Measurements from ENCODE around the gene COL11A2.
A peak's percentile ranks its signal among the peaks of the same experiment; 100 is the strongest.

Gene COL11A2

DNA sequence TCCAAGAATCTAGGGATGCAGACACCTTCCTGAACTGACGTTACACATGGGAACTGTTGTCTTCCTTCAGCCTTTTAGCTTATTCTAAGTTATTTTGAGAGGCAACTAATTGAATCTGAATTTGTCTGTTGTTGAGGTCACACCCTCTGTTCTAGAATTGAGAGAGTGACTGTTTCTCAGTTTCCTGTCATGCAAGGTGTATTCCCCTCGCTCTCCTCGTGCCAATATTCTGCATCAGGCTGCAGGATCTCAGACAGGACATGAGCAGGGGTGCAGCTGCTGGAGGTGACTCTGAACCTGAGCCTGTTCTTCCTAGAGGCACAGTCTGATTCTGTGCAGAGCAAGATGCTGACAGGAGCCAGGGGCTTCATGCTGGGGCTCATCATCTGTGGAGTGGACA is 63.9 kb downstream of the COL11A2 start:
- no peaks in the 10 kb centered on the region for H3K9me3 ChIP-seq (ENCODE audit: control insufficient read depth, low read depth, low read length)

DNA sequence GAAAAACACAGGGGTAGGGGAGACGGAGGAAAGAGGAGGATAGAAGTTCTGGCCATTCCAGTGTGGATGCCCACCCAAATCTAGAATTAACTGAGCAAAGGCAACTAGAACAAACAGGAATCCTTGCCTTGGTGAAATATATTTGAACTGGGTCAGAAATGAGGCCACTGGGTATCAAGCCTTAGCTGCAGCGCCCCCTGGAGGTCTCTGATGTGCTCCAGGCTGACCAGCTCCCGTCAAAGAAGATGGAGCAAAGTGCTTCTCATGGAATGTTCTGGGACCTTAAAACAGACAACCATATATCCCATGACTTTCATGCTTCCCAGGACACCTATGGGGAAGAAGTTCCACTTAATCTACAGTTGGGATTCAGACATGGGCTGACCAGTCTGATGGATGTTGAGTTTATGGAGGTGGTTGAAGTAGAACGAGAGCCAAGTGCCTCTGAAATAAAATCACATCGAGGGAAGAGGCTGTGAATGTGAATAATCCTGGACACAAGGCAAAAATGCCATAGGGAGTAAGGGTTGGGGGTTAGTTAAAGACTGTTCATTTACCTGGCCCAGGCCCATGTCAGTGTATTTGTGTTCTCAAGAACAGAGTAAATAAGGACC is 66.1 kb downstream of the COL11A2 start:
- Histone ChIP-seq H3K4me3 (ENCODE audit: low read length) (no peak overlapping the region), H3K27me3 (ENCODE audit: control insufficient read depth, insufficient read depth, low read length) (no peaks in the 10 kb centered on the region), H3K27ac (ENCODE audit: low read length) (no peak overlapping the region), H3K4me1 (ENCODE audit: control insufficient read depth, low read depth, low read length) (peaks cover 23% of the 10 kb centered on the region), H3K9ac (ENCODE audit: low read length) (no peak overlapping the region), H3K9me3 (ENCODE audit: control insufficient read depth, low read depth, low read length) (no peaks in the 10 kb centered on the region), H3K36me3 (ENCODE audit: control insufficient read depth, low read depth, low read length) (peaks cover 20% of the 10 kb centered on the region)

More for the DNA sequence above, 63.9 kb downstream of the COL11A2 start:
- Histone ChIP-seq H3K27ac (ENCODE audit: low read length) (no peak overlapping the region), H3K4me1 (ENCODE audit: control insufficient read depth, low read depth, low read length) (peaks cover 19% of the 10 kb centered on the region), H3K36me3 (ENCODE audit: control insufficient read depth, low read depth, low read length) (peaks cover 22% of the 10 kb centered on the region), H3K4me3 (ENCODE audit: low read length) (no peak overlapping the region), H3K9ac (ENCODE audit: low read length) (no peak overlapping the region), H3K27me3 (ENCODE audit: control insufficient read depth, insufficient read depth, low read length) (no peaks in the 10 kb centered on the region)

DNA sequence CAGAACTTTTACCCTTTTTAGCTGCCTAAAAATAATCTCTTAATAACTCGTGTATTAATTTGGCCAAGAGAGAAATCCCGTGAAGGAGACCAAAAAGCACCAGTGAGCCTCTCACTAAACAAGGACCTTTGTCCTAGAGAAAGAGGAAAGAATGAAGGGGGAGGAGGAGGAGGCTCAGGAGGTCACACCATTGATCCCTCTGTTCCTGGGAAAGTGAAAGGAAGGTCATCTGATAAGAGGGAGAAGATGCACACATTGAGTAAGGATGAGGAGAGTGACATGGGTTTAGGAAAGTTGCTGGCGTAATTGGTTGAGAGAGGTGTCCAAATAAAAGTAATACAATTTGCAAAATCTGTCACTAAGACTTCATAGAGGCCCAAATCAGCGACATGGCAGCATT is 67.3 kb downstream of the COL11A2 start:
- H3K4me1 ChIP-seq (ENCODE audit: control insufficient read depth, low read depth, low read length) = peaks cover 29% of the 10 kb centered on the region
- H3K9ac ChIP-seq (ENCODE audit: low read length) = peak overlapping the region; percentile 33
- H3K4me3 ChIP-seq (ENCODE audit: low read length) = peak overlapping the region; percentile 28
- peak overlapping the region; percentile 76 for H3K27ac ChIP-seq (ENCODE audit: low read length)
- peaks cover 9% of the 10 kb centered on the region for H3K36me3 ChIP-seq (ENCODE audit: control insufficient read depth, low read depth, low read length)
- no peaks in the 10 kb centered on the region for H3K27me3 ChIP-seq (ENCODE audit: control insufficient read depth, insufficient read depth, low read length)
- no peaks in the 10 kb centered on the region for H3K9me3 ChIP-seq (ENCODE audit: control insufficient read depth, low read depth, low read length)

DNA sequence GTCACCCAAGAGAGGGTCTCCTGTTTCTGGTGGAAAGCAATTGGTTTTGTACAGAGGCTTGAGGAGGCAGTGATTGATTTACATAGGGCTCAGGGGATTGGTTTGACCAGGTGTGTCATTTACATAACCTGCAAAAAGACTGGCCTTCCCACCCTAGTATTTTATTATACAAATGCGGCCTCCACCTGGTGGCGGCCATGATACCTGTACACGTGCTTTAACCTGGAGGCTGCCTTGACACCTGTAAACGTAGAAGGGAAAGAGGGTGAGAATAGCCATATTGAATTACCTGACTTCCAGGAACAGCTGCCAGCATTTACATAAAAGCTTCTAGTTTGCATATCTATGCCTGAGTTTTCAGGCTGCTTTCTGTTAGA is 67.8 kb downstream of the COL11A2 start:
- peak overlapping the region; percentile 41 for H3K4me3 ChIP-seq (ENCODE audit: low read length)
- peaks cover 4% of the 10 kb centered on the region for H3K36me3 ChIP-seq (ENCODE audit: control insufficient read depth, low read depth, low read length)
- H3K27me3 ChIP-seq (ENCODE audit: control insufficient read depth, insufficient read depth, low read length) = no peaks in the 10 kb centered on the region
- H3K27ac ChIP-seq (ENCODE audit: low read length) = no peak overlapping the region
- peaks cover 33% of the 10 kb centered on the region for H3K4me1 ChIP-seq (ENCODE audit: control insufficient read depth, low read depth, low read length)
- H3K9ac ChIP-seq (ENCODE audit: low read length) = peak overlapping the region; percentile 33
- H3K9me3 ChIP-seq (ENCODE audit: control insufficient read depth, low read depth, low read length) = no peaks in the 10 kb centered on the region

DNA sequence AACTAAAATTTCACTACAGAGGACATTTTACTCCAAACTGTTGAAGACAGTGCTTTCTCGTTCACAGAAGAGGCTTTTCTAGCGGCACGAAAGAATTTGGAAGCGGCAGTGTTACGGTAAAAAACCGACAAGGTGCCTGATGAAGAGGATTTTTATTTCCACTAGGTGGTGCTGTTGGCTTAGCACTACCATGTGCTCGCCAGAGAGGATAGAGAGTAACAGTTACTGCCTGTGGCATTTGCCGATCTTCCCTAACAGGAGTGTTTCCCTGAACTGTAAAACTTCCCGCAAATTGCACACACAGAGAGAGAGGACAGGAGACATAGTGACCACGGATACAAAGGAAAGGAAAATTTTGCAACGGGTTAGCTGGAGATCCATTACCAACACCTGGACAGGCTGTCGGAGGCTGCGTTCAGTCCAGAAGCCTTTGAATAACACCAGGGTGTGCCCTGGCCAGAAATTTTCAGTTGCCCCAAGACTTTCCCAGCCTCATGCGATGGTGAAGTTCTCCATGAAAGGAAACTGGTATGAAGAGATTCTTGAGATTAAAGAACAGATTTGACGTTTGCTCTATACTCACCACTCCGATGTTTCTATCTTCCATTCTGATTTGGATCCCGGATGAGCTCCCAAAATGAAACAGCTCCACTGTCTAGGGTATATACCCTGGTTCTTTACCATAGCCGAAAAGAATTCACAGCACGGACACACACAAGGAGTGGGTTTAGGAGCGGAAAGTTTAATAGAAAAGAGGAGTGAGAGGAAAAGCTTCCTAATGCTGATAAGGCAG is 68.3 kb downstream of the COL11A2 start:
- peak overlapping the region; percentile 41 for H3K4me3 ChIP-seq (ENCODE audit: low read length)
- H3K27me3 ChIP-seq (ENCODE audit: control insufficient read depth, insufficient read depth, low read length) = no peaks in the 10 kb centered on the region
- H3K36me3 ChIP-seq (ENCODE audit: control insufficient read depth, low read depth, low read length) = peaks cover 4% of the 10 kb centered on the region
- H3K9ac ChIP-seq (ENCODE audit: low read length) = no peak overlapping the region
- H3K27ac ChIP-seq (ENCODE audit: low read length) = no peak overlapping the region
- peaks cover 39% of the 10 kb centered on the region for H3K4me1 ChIP-seq (ENCODE audit: control insufficient read depth, low read depth, low read length)
- H3K9me3 ChIP-seq (ENCODE audit: control insufficient read depth, low read depth, low read length) = no peaks in the 10 kb centered on the region

DNA sequence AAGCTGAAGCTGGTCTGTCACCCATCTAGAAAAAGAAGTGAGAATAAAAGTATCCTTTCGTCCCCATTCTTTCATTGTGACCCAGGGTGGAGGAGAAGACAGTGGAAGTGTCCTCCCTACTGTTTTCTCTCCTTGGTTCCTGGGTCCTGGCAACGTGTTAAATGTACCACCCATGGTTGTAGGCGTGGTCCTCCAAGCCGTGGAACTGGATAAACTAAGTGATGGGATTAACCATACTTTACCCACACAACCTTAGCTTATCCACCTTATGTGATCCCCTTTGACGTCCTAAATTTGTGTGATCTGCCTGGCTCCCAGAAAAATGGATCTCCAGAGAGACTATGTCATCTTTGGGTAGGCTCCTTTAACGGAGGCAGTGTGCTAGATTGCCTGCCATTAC is 69.1 kb downstream of the COL11A2 start:
- Histone ChIP-seq H3K4me1 (ENCODE audit: control insufficient read depth, low read depth, low read length) (peaks cover 41% of the 10 kb centered on the region), H3K36me3 (ENCODE audit: control insufficient read depth, low read depth, low read length) (peaks cover 2% of the 10 kb centered on the region), H3K27me3 (ENCODE audit: control insufficient read depth, insufficient read depth, low read length) (no peaks in the 10 kb centered on the region), H3K9me3 (ENCODE audit: control insufficient read depth, low read depth, low read length) (no peaks in the 10 kb centered on the region), H3K4me3 (ENCODE audit: low read length) (peak overlapping the region; percentile 41), H3K9ac (ENCODE audit: low read length) (no peak overlapping the region), H3K27ac (ENCODE audit: low read length) (no peak overlapping the region)

DNA sequence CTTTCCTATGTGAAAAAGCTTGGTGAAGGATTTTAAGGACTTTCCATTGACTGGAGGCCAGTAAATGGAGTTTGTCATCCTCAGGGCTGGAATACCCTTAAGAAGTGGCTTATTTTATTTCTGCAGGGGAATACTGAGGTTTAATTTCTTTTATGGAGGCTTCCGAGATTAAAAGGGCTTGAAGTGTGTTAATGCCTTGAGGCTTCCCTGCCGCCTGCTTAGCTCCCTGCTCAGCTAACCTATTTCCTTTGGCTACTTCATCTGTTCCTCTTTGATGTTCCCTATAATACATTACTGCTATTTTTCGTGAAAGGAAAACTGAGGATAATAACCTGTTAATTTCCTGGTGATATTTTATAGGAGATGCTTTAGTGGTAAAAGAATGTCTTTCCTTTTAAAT is 72.3 kb downstream of the COL11A2 start:
- H3K9ac ChIP-seq (ENCODE audit: low read length) = peak overlapping the region; percentile 13
- H3K9me3 ChIP-seq (ENCODE audit: control insufficient read depth, low read depth, low read length) = no peaks in the 10 kb centered on the region
- peak overlapping the region; percentile 88 for H3K4me3 ChIP-seq (ENCODE audit: low read length)

DNA sequence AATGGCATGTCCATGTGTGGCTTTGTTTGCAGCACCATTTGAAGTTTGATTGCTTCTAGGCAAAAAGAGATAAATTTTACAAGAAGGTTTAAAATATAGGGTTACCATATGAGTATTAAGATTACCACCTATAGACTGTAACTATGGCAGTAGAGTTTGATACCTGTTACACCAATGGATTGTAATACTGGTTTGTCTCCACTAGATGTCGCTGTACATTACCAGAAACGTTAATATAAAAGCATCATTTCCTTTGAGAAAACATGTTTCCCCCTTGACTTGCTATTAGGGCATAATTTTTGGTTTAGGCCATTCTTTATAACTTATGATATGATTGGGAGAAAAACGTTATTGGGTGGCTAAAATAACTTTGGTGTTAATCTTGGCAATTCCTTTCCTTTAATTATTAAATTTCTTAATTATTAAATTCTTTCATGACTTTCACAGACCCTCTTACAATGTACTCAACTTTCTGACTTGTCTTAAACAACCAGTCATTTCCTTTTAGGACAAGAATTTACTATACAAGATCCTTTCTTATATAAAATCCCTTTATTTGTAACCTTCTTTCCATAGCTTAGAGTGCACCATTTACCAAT is 73.6 kb downstream of the COL11A2 start:
- H3K27me3 ChIP-seq (ENCODE audit: control insufficient read depth, insufficient read depth, low read length) = no peaks in the 10 kb centered on the region
- no peaks in the 10 kb centered on the region for H3K9me3 ChIP-seq (ENCODE audit: control insufficient read depth, low read depth, low read length)
- H3K4me3 ChIP-seq (ENCODE audit: low read length) = peak overlapping the region; percentile 88

More for the DNA sequence above, 72.3 kb downstream of the COL11A2 start:
- H3K27me3 ChIP-seq (ENCODE audit: control insufficient read depth, insufficient read depth, low read length) = no peaks in the 10 kb centered on the region
- H3K36me3 ChIP-seq (ENCODE audit: control insufficient read depth, low read depth, low read length) = no peaks in the 10 kb centered on the region
- no peak overlapping the region for H3K27ac ChIP-seq (ENCODE audit: low read length)
- peaks cover 29% of the 10 kb centered on the region for H3K4me1 ChIP-seq (ENCODE audit: control insufficient read depth, low read depth, low read length)

DNA sequence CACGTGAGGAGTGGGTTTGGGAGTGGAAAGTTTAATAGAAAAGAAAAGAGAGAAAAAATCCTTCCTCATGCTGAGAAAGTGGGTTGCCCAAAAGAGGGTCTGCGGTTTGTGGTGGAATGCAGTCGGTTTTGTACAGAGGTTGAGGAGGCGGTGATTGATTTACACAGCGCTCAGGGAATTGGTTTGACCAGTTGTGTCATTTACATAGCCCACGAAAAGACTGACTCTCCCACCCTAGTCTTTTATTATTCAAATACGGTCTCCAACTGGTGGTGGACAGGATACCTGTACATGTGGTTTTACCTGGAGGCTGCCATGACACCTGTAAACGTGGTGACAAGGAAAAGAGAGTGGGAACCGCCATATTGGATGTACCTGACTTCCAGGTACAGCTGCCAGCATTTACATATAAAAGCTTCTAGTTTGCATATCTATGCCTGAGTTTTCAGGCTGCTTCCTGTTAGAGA is 74.4 kb downstream of the COL11A2 start:
- peak overlapping the region; percentile 88 for H3K4me3 ChIP-seq (ENCODE audit: low read length)

More for the DNA sequence above, 73.6 kb downstream of the COL11A2 start:
- Histone ChIP-seq H3K9ac (ENCODE audit: low read length) (peak overlapping the region; percentile 98), H3K4me1 (ENCODE audit: control insufficient read depth, low read depth, low read length) (peaks cover 21% of the 10 kb centered on the region), H3K27ac (ENCODE audit: low read length) (peak overlapping the region; percentile 98), H3K36me3 (ENCODE audit: control insufficient read depth, low read depth, low read length) (no peaks in the 10 kb centered on the region)

DNA sequence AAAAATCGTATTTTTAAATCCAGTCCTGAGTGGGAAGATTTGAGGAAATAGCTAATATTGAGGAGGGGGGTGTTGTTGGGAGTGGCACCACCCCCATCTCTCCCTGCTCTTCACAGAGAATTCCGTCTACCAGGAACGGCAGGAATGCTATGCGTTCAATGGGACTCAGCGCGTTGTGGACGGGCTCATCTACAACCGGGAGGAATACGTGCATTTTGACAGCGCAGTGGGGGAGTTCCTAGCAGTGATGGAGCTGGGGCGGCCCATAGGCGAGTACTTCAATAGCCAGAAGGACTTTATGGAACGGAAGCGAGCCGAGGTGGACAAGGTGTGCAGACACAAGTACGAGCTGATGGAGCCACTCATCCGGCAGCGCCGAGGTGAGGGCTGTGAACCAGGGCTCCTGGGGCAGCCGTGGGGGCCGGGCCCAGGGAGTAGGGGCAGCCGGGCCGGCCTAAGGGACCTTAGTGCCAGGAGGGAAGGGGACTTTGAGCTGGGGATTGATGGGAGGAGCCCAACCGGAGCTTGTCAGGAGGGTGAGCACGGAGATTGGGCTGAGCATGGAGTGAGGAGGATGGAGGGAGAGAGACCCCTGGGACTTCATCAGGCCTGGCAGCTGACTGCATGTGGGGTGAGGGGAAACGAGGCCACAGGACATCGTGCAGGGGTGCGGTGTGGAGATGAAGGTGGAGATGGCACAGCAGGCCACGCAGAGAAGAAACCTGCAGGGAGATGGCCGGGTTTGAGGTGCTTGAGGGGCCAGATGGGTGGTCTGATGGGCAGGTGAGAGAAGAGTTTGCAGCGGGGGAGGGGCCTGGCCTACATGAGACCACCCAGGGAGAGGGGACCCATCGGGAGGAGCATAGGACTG is 75.2 kb downstream of the COL11A2 start:
- H3K4me3 ChIP-seq (ENCODE audit: low read length) = peak overlapping the region; percentile 88
- peaks cover 21% of the 10 kb centered on the region for H3K4me1 ChIP-seq (ENCODE audit: control insufficient read depth, low read depth, low read length)
- H3K9me3 ChIP-seq (ENCODE audit: control insufficient read depth, low read depth, low read length) = no peaks in the 10 kb centered on the region
- H3K27me3 ChIP-seq (ENCODE audit: control insufficient read depth, insufficient read depth, low read length) = no peaks in the 10 kb centered on the region
- peak overlapping the region; percentile 98 for H3K27ac ChIP-seq (ENCODE audit: low read length)
- no peaks in the 10 kb centered on the region for H3K36me3 ChIP-seq (ENCODE audit: control insufficient read depth, low read depth, low read length)
- H3K9ac ChIP-seq (ENCODE audit: low read length) = peak overlapping the region; percentile 98

More for the DNA sequence above, 74.4 kb downstream of the COL11A2 start:
- peaks cover 21% of the 10 kb centered on the region for H3K4me1 ChIP-seq (ENCODE audit: control insufficient read depth, low read depth, low read length)
- H3K9me3 ChIP-seq (ENCODE audit: control insufficient read depth, low read depth, low read length) = no peaks in the 10 kb centered on the region
- H3K36me3 ChIP-seq (ENCODE audit: control insufficient read depth, low read depth, low read length) = no peaks in the 10 kb centered on the region
- H3K27me3 ChIP-seq (ENCODE audit: control insufficient read depth, insufficient read depth, low read length) = no peaks in the 10 kb centered on the region
- H3K9ac ChIP-seq (ENCODE audit: low read length) = peak overlapping the region; percentile 98
- H3K27ac ChIP-seq (ENCODE audit: low read length) = peak overlapping the region; percentile 98

DNA sequence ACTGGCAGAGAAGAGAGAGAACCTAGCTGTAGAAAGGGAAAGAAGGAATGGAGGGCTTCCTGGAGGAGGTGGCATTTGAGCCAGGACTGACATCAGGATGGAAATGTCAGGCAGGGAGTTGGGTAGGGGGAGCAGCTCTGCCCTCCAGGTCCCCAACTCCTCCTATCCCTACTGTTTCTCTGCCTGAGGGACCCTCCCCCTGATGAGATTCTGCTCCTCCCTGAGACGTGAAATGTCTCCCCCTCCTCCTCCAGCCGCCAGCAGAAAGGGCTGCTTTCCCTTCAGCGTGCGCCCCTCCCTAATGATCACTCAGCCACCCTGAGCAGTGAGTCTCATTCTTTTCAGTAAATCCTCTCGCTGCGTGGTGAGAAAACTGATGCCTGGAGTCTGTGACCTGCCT is 75.8 kb downstream of the COL11A2 start:
- Histone ChIP-seq H3K27me3 (ENCODE audit: control insufficient read depth, insufficient read depth, low read length) (no peaks in the 10 kb centered on the region), H3K36me3 (ENCODE audit: control insufficient read depth, low read depth, low read length) (no peaks in the 10 kb centered on the region), H3K4me3 (ENCODE audit: low read length) (peak overlapping the region; percentile 88), H3K9ac (ENCODE audit: low read length) (peak overlapping the region; percentile 98), H3K27ac (ENCODE audit: low read length) (no peak overlapping the region), H3K9me3 (ENCODE audit: control insufficient read depth, low read depth, low read length) (no peaks in the 10 kb centered on the region), H3K4me1 (ENCODE audit: control insufficient read depth, low read depth, low read length) (peaks cover 19% of the 10 kb centered on the region)
